Bronchial epithelial cell (primary cell): ENCODE measurements around the gene TPCN1. TPM values are rescaled to one million over a fixed set of nuclear protein-coding genes. Genes with fewer than 3 reads are reported as not detected.
A peak's percentile ranks its signal among the peaks of the same experiment; 100 is the strongest.

Experiments
- DNase-seq: peaks from one replicate; pipeline ENCODE4 v3.0.0-alpha.2; 2010; ENCODE audit warnings: low read depth
- FAIRE-seq: peaks from 2 replicates; lab custom pipeline; 2011; peaks lifted over from hg19 to GRCh38; lab: Jason Lieb, UNC
- H3K27me3 ChIP-seq: 2 replicates; pipeline ENCODE4 v1.5.1; 2011; ENCODE audit warnings: low read length; ENCODE audit not compliant: control insufficient read depth, insufficient read depth
- H3K36me3 ChIP-seq: 2 replicates; pipeline ENCODE4 v1.5.1; 2011; ENCODE audit warnings: low read length; ENCODE audit not compliant: control insufficient read depth, insufficient read depth
- H3K4me3 ChIP-seq: 2 replicates; pipeline ENCODE4 v1.5.1; 2011; ENCODE audit warnings: mild to moderate bottlenecking, low read depth, low read length, control low read depth
- total RNA-seq: library from RNA; depleted of rRNA; stranded (reverse); fragments of >200 nt; gene quantifications from 2 replicates; pipeline ENCODE4 v1.2.1, GENCODE V29; 2014
- TF ChIP-seq, protein P1 (sequence below): IDR thresholded peaks from 2 replicates; pipeline ENCODE4 v1.5.1; 2011; ENCODE audit warnings: mild to moderate bottlenecking, moderate library complexity, low read length, control low read depth, inconsistent platforms; ENCODE audit not compliant: insufficient read depth, severe bottlenecking

TPCN1 gene
- total RNA-seq, 1 donor from 2014 or later: 9.0 TPM

- Histone ChIP-seq H3K4me3 (no peak overlapping the region), H3K27me3 (no peaks in the 10 kb centered on the region), H3K36me3 (peaks cover 13% of the 10 kb centered on the region)
- TF ChIP-seq, protein P1, sequence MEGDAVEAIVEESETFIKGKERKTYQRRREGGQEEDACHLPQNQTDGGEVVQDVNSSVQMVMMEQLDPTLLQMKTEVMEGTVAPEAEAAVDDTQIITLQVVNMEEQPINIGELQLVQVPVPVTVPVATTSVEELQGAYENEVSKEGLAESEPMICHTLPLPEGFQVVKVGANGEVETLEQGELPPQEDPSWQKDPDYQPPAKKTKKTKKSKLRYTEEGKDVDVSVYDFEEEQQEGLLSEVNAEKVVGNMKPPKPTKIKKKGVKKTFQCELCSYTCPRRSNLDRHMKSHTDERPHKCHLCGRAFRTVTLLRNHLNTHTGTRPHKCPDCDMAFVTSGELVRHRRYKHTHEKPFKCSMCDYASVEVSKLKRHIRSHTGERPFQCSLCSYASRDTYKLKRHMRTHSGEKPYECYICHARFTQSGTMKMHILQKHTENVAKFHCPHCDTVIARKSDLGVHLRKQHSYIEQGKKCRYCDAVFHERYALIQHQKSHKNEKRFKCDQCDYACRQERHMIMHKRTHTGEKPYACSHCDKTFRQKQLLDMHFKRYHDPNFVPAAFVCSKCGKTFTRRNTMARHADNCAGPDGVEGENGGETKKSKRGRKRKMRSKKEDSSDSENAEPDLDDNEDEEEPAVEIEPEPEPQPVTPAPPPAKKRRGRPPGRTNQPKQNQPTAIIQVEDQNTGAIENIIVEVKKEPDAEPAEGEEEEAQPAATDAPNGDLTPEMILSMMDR: no peak
- DNase-seq: no peak
- no peak for FAIRE-seq
Observed at GRCh38 chr12:113318900-113319628, 97.8 kb downstream of the TPCN1 start.

DNA sequence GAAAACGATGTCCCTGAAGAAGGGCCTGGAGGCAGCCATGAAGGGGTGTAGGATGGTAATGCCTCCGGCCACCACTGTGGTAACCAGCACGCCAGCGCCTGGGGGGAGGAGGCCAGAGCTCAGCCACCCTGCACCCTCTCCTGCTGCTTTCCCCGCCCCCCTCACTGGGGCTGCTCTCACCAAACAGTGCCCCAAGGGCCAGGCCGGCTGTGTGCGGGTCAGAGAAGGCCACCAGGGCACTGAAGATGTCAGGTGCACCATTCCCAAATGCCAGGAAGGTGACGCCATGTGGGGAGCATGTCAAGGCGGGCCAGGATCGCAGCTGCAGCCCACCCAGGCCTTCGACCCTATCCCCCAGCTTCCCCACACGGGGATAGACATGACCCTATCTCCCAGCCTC is 99.1 kb downstream of the TPCN1 start:
- Histone ChIP-seq H3K27me3 (no peaks in the 10 kb centered on the region), H3K36me3 (peaks cover 12% of the 10 kb centered on the region), H3K4me3 (no peak overlapping the region)
- DNase-seq (no peak), FAIRE-seq (no peak)
- TF ChIP-seq, protein P1: no peak

DNA sequence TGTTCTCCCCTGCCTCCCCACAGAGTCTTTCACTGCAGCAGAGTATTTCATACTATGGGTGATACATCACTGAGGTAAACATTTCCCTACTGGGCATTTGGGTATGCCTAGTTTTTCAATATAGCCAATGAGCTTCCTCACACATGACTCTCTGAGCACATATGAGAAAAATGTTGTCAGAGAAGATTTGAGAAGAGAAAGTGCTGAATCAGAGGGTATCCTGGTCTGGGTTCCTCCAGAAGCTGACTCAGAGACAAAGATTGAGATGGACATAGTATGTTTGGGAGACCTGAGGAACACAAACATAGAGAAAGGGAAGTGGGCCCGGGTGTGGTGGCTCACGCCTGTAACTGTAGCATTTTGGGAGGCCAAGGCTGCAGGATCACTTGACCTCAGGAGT is 101.1 kb downstream of the TPCN1 start:
- FAIRE-seq: no peak
- Histone ChIP-seq H3K27me3 (no peaks in the 10 kb centered on the region), H3K36me3 (peaks cover 10% of the 10 kb centered on the region), H3K4me3 (no peak overlapping the region)
- TF ChIP-seq, protein P1: no peak
- DNase-seq: peak; percentile 94

- TF ChIP-seq, protein P1: no peak
- Histone ChIP-seq H3K4me3 (no peak overlapping the region), H3K27me3 (no peaks in the 10 kb centered on the region), H3K36me3 (peaks cover 2% of the 10 kb centered on the region)
- FAIRE-seq: no peak
- no peak for DNase-seq
Observed at GRCh38 chr12:113325916-113326315, 104.7 kb downstream of the TPCN1 start.

DNA sequence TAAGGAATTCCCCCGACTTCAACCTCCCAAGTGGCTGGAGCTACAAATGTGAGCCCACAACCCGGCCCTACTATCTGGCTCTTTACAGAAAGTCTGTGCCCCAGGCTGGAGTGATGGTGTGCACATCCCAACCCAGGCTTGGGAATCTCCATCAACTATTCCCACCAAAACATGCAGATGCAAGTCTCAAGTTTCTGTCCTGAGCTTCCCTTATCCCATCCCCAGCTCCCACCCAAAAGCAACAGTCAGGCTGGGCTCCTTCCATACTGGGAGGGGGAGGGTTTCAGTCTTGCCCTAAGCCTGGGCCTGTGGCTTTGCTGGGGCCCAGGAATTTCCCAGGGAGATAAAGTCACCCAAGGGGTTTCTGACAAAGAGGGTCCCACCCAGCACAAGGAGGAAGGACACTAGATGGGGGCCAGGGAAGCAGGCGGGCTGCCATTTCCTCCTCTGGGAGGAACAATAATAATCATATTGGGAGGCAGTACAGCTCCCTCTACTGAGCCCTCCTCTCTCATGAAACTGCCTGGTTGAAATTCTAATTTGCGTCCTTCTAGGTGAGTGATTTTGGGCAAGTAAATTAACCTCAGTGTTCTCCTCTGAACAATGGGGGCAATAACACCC is 105.6 kb downstream of the TPCN1 start:
- DNase-seq (no peak), FAIRE-seq (no peak)
- TF ChIP-seq, protein P1: no peak
- Histone ChIP-seq H3K27me3 (no peaks in the 10 kb centered on the region), H3K36me3 (peaks cover 1% of the 10 kb centered on the region), H3K4me3 (no peak overlapping the region)
